ENCODE data around the gene ZMIZ1.

GRCh38 chr10:79142064-79142491, 73.3 kb downstream of the ZMIZ1 start:
- TF ChIP-seq SUZ12 (IDR thresholded peaks at IDR 0.05; ENCODE audit: extremely low read depth, insufficient read depth, insufficient read length) = no peak
- TF ChIP-seq YY1 (IDR thresholded peaks at IDR 0.05; ENCODE audit: insufficient read depth, insufficient read length) = no peak

Data from NT2/D1 (cell line).